ENCODE data around the gene TEC. TPM values are rescaled to one million over a fixed set of nuclear protein-coding genes. Genes with fewer than 3 reads are reported as not detected.

TEC gene
- total and polyA plus RNA-seq, 2 experiments from 2014 or later: 3.2 to 4.0 TPM

DNA sequence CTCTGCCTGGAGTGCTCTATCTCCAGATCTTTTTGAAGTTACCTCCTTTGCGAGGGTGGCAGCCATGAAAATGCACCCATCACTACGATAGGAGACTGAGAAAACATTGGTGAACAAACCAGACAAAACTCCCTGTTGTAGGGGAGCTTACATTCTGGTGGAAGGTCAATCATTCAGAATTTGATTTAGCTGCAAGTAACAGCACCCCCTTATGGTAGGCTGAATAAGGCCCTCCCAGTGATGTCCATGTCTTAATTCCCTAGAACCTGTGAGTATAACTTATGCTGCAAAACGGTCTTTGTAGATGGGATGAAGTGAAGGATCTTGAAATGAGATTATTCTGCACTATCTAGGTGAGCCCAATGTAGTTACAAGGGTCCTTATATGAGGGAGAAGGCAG lies 5.6 kb upstream of the TEC start:
- Histone ChIP-seq H3K4me3 (no peak overlapping the region), H3K36me3 (no peaks in the 10 kb centered on the region), H3K27me3 (no peaks in the 10 kb centered on the region), H3K27ac (no peak overlapping the region), H3K9me3 (ENCODE audit: low read depth) (no peaks in the 10 kb centered on the region), H3K4me1 (ENCODE audit: low read depth) (no peaks in the 10 kb centered on the region)
- TF ChIP-seq, protein P1, sequence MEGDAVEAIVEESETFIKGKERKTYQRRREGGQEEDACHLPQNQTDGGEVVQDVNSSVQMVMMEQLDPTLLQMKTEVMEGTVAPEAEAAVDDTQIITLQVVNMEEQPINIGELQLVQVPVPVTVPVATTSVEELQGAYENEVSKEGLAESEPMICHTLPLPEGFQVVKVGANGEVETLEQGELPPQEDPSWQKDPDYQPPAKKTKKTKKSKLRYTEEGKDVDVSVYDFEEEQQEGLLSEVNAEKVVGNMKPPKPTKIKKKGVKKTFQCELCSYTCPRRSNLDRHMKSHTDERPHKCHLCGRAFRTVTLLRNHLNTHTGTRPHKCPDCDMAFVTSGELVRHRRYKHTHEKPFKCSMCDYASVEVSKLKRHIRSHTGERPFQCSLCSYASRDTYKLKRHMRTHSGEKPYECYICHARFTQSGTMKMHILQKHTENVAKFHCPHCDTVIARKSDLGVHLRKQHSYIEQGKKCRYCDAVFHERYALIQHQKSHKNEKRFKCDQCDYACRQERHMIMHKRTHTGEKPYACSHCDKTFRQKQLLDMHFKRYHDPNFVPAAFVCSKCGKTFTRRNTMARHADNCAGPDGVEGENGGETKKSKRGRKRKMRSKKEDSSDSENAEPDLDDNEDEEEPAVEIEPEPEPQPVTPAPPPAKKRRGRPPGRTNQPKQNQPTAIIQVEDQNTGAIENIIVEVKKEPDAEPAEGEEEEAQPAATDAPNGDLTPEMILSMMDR (IDR thresholded peaks at IDR 0.05; ENCODE audit: low read depth, low read length): peak; percentile 70
- DNase-seq (ENCODE audit: low read depth in 1 of 2, low spot score in 1 of 2): peak; percentile 18 to 54

DNA sequence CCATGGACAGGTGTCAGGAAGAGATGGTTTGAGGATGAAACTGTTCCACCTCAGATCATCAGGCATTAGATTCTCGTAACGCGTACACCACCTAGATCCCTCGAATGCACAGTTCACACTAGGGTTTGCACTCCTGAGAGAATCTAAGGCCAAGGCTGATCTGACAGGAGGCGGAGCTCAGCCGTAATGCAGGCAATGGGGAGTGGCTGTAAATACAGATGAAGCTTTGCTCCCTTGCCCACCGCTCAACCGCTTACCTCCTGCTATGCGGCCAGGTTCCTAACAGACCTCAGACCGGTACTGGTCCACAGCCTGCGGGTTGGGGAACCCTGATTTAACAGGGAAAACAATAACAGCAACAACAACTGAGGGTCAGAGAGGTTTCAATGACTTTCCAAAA lies 2.0 kb upstream of the TEC start:
- Histone ChIP-seq H3K4me1 (ENCODE audit: low read depth) (peaks cover 2% of the 10 kb centered on the region), H3K4me3 (no peak overlapping the region), H3K27me3 (no peaks in the 10 kb centered on the region), H3K9me3 (ENCODE audit: low read depth) (no peaks in the 10 kb centered on the region), H3K36me3 (no peaks in the 10 kb centered on the region), H3K27ac (no peak overlapping the region)
- DNase-seq (ENCODE audit: low read depth in 1 of 2, low spot score in 1 of 2): no peak
- TF ChIP-seq, protein P1 (IDR thresholded peaks at IDR 0.05; ENCODE audit: low read depth, low read length): no peak

DNA sequence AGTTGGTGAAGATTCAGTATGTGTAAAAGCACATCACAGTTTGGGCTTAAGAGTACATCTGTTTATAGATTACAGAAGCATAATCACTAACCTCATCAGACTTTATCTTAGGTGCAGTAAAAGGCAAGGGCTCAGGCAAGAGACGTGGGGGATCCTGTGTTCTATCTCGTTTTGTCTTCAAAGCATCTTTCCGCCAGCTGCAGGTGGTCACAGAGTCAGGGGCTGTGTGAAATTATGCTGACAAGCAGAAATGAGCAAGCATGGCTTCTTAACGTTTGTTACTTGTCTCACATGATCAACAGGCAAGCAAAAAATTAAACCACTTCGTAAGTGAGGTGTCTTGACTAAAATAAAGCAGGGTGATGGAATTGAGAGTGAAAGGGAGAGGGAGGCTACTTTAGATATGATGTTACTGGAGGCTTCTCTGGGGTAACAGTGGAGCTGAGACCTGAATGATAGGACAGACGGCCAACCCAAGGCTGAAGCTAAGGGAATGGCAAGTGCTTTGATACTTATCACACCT lies 1.4 kb upstream of the TEC start:
- Histone ChIP-seq H3K4me3 (no peak overlapping the region), H3K4me1 (ENCODE audit: low read depth) (peaks cover 2% of the 10 kb centered on the region), H3K9me3 (ENCODE audit: low read depth) (no peaks in the 10 kb centered on the region), H3K27me3 (no peaks in the 10 kb centered on the region), H3K36me3 (no peaks in the 10 kb centered on the region), H3K27ac (no peak overlapping the region)
- DNase-seq (ENCODE audit: low read depth in 1 of 2, low spot score in 1 of 2): no peak
- TF ChIP-seq, protein P1 (IDR thresholded peaks at IDR 0.05; ENCODE audit: low read depth, low read length): no peak

DNA sequence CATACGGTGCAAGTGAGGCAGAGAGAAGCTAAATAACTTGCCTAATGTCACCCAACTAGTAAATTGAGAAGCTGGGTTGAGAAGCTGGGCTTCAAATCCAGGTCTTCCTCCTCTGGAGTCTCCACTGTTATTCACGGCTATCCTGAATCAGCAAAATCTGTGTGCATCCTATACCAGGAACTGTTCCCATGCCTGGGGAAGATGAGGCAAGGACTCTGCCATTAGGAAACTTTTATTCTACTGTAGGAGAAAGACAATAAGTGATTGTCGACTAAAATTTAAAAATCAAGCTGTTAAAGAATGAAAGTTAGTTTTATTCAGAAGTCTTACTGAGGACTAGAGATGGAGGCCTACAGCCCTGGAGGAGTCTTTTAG lies 872 bp upstream of the TEC start:
- Histone ChIP-seq H3K36me3 (no peaks in the 10 kb centered on the region), H3K9me3 (ENCODE audit: low read depth) (no peaks in the 10 kb centered on the region), H3K27ac (peak overlapping the region; percentile 59), H3K27me3 (no peaks in the 10 kb centered on the region), H3K4me1 (ENCODE audit: low read depth) (peaks cover 2% of the 10 kb centered on the region), H3K4me3 (peak overlapping the region; percentile 85)
- no peak for DNase-seq (ENCODE audit: low read depth in 1 of 2, low spot score in 1 of 2)
- TF ChIP-seq, protein P1 (IDR thresholded peaks at IDR 0.05; ENCODE audit: low read depth, low read length): no peak

DNA sequence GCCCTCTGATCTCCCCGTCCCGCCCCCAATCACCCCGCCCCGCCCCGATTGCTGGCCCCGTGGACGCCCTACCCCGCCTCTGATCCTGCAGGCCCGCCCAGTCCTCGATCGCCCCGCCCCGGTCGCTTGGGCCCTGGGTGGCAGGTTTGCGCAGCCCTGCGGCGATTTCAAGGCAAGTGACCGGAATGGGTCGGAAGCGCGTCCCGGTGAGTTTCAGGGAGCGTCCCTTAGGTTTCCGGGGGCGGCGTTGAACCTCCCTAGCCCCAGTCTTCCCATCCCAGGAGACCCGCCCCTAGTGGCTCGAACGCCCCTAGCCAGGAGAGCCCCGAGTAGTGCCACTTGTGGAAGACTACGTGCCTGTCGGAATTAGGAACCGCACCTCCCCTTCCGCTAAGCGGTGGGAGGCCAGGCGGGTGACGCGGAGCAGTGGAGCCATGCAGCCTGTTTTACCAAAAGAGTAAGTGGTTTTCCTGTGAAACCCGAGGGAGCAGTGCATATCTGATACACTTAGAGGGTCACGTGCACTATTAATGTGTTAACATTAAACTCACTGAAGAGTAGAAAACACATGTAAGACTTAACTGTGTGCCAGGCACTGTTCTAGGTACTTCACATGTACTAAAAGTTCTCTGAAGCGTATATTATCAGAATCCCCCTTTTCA lies 354 bp upstream of the TEC start:
- TF ChIP-seq, protein P1 (IDR thresholded peaks at IDR 0.05; ENCODE audit: low read depth, low read length): peak; percentile 28

More for the DNA sequence above, 354 bp upstream of the TEC start:
- H3K4me3 ChIP-seq: peak overlapping the region; percentile 85
- DNase-seq (ENCODE audit: low read depth in 1 of 2, low spot score in 1 of 2): peak; percentile 74 to 94
- H3K9me3 ChIP-seq (ENCODE audit: low read depth): no peaks in the 10 kb centered on the region
- peak overlapping the region; percentile 59 for H3K27ac ChIP-seq
- H3K36me3 ChIP-seq: no peaks in the 10 kb centered on the region
- H3K4me1 ChIP-seq (ENCODE audit: low read depth): peaks cover 2% of the 10 kb centered on the region
- H3K27me3 ChIP-seq: no peaks in the 10 kb centered on the region
